Heart left ventricle (tissue), 16 donors: ENCODE data around the gene KIF5C. TPM values are rescaled to one million over a fixed set of nuclear protein-coding genes. Genes with fewer than 3 reads are reported as not detected.

Experiments used
- ATAC-seq, 4 donors: fragments of 200-7000 bp; cut with Tn5 transposase; one replicate each; pipeline ENCODE4 v1.9.1; 2020 to 2022; ENCODE audit warnings: moderate library complexity in 4 of 4, mild to moderate bottlenecking in 3 of 4, moderate number of reproducible peaks in 1 of 4
- DNase-seq, 5 donors: peaks; one replicate each; pipeline ENCODE4 v3.0.0-alpha.2; 2020
- H3K27ac ChIP-seq, 12 donors: fragments of 200-600 bp; sonication (generic) in 4 of 12; one replicate each; pipeline versions ENCODE4 v1.5.0 to v1.8.0; 2016 to 2022; ENCODE audit warnings: mild to moderate bottlenecking in 2 of 12
- H3K27me3 ChIP-seq, 9 donors: fragments of 200-600 bp; sonication (generic) in 2 of 9; one replicate each; pipeline versions ENCODE4 v1.5.1 to v1.8.0; 2016 to 2022; ENCODE audit warnings: mild to moderate bottlenecking in 3 of 9
- H3K36me3 ChIP-seq, 9 donors: fragments of 200-600 bp; sonication (generic) in 2 of 9; one replicate each; pipeline versions ENCODE4 v1.5.0 to v1.8.0; 2018 to 2022; ENCODE audit warnings: mild to moderate bottlenecking in 2 of 9
- H3K4me1 ChIP-seq, 12 donors: fragments of 200-600 bp; sonication (generic) in 4 of 12; one replicate each; pipeline versions ENCODE4 v1.5.0 to v1.8.0; 2016 to 2022; ENCODE audit warnings: mild to moderate bottlenecking in 3 of 12
- H3K4me3 ChIP-seq, 12 donors: fragments of 200-600 bp; sonication (generic) in 4 of 12; one replicate each; pipeline versions ENCODE4 v1.5.0 to v1.8.0; 2017 to 2022; ENCODE audit warnings: mild to moderate bottlenecking in 9 of 12, moderate library complexity in 4 of 12
- H3K9me3 ChIP-seq, 12 donors: fragments of 200-600 bp; sonication (generic) in 4 of 12; one replicate each; pipeline versions ENCODE4 v1.5.0 to v1.8.0; 2016 to 2022; ENCODE audit warnings: mild to moderate bottlenecking in 1 of 12
- POLR2A ChIP-seq, 2 donors: fragments of 450-650 bp; IDR thresholded peaks; one replicate each; pipeline ENCODE4 v1.6.1; 2017; ENCODE audit warnings: antibody characterized with exemption in 2 of 2, mild to moderate bottlenecking in 2 of 2, moderate library complexity in 2 of 2
- WGBS, 4 donors: extraction: QIAGEN DNeasy Blood & Tissue Kit in 2 of 4; methylation state at CpG; one replicate each; pipeline versions ENCODE4 v1.1.5 to v1.1.7; 2013 to 2018; 5-methylcytosine and 5-hydroxymethylcytosine counted together
- intact Hi-C, 10 donors: fragments of 100-400 bp; cut with DNase I; formaldehyde crosslinking; loops; one replicate each; pipeline versions ENCODE4 v1.11.1 to v1.14.2; 2022
- polyA plus RNA-seq, 2 donors: library from polyadenylated mRNA; stranded (reverse); fragments of 200-250 nt; gene quantifications; one replicate each; pipeline ENCODE4 v1.2.3, GENCODE V29; 2013
- total RNA-seq, 9 donors: library from RNA; depleted of rRNA in 2 of 9; stranded (reverse); fragments of >200 nt in 2 of 9; fragmentation: NEBNext Ultra II Directional in 3 of 9; extraction: Animal tissue kit (Norgen Biotek cat#: 25700) in 3 of 9; gene quantifications; one replicate each; pipeline versions ENCODE4 v1.1.0 to v1.2.4, GENCODE V29; 2016 to 2023
- TF ChIP-seq, protein P1 (sequence below), 12 donors: fragments of 200-600 bp; sonication (generic) in 4 of 12; IDR thresholded peaks; one replicate each; pipeline versions ENCODE4 v1.5.0 to v1.8.0; 2018 to 2022; ENCODE audit warnings: antibody characterized with exemption in 12 of 12, mild to moderate bottlenecking in 5 of 12
- donor health status: ischemic (EF 13 %, LVEDD 7.1; RV severe dilation, severe dysfunction).
- donor health status: healthy with polysubstance abuse.
- donor health status: DM: no; HTN: yes; CAD: no.
- donor health status: DM: no; HTN: no; CAD: no.
- donor health status: ischemic (EF 25% LVEDD 6.9; RV normal size, moderate dysfunction).
- donor health status: ischemic (EF 25% LVEDD 5.7; RV mildly dilated, moderate dysfunction).
- donor health status: healthy.
- donor health status: DM: yes; HTN: yes; CAD: no.
- donor health status: ischemic (EF 35%, LVEDD 5.7; RV mildly dilated, moderate dysfunction).
- donor health status: nonischemic (EF 11% LVEDD 7.7; RV severe dilation, severe dysfunction).
- donor health status: DM: yes; HTN: yes; CAD: no.
- donor health status: PGD.
- donor health status: ischemic (EF 29% LVEDD 5.4; RV normal size, mild dysfunction).
- donor health status: nonischemic (EF 23%, LVEDD 6.1; RV moderate dilation, normal function).

KIF5C gene
- total and polyA plus RNA-seq, 11 donors = 0.22 to 1.4 (median 0.48) TPM

DNA sequence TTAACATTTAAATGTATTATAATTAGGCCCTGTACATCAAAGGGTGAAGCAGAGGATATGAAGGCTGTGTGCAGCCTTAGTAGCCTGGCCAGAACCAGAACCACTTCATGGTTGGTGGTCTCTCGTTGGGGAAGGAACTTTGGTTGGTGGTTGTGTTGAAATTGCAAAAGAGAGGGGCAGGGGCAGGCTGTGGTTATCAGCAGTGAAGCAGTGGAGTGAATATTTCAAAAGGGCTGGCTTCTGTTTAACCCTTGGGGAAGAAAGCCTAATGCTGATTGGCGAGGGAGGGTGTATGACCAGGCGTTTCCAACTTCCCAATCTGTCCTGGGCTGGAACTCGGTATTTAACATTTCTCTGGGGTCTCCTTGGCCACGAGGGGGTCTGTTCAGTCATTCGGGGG, 112.3 kb downstream of the KIF5C start:
- WGBS, 4 donors = 81 to 83% (median 81%) methylated on average over 6 of the region's 6 CpGs
- intact Hi-C loops = loop anchor here in 7 of 10 donors (5.0 to 10.0 kb wide), 8 partner anchors 332 to 1050 kb away; partner anchors contain the start of gene EPC2 (in 1 of the 7)
- no peaks in the 10 kb centered on the region for H3K36me3 ChIP-seq
- H3K4me3 ChIP-seq = no peak overlapping the region
- ATAC-seq (no peak), DNase-seq (no peak)
- no peaks in the 10 kb centered on the region for H3K4me1 ChIP-seq
- TF ChIP-seq POLR2A (IDR thresholded peaks at IDR 0.05) = no peak
- no peaks in the 10 kb centered on the region for H3K9me3 ChIP-seq
- H3K27ac ChIP-seq = no peak overlapping the region
- no peaks in the 10 kb centered on the region for H3K27me3 ChIP-seq

DNA sequence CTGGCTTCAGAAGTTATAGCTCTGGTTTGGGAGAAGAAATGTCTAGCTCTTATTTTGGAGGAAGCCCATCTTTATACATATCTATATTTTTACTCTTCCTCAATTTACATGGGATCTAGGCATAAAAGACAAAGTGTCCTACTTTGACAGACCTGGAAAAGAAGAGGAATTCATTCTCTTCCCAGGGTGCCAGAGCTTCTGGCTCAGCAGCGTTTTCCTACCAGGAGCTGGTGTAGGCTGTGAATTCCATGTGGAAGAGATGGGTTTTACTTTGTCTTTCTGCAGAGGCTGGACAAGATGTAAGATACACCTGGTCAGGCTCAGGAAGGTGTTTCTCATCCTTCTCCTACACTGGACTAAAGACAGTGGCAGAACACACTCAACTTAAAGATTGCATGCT, 113.3 kb downstream of the KIF5C start:
- DNase-seq = no peak
- WGBS, 4 donors = 82 to 89% (median 87%) methylated on average over 1 of the region's 1 CpG
- intact Hi-C loops = loop anchor here in 7 of 10 donors (5.0 to 10.0 kb wide), 8 partner anchors 334 to 1051 kb away; partner anchors contain the start of gene EPC2 (in 1 of the 7)

DNA sequence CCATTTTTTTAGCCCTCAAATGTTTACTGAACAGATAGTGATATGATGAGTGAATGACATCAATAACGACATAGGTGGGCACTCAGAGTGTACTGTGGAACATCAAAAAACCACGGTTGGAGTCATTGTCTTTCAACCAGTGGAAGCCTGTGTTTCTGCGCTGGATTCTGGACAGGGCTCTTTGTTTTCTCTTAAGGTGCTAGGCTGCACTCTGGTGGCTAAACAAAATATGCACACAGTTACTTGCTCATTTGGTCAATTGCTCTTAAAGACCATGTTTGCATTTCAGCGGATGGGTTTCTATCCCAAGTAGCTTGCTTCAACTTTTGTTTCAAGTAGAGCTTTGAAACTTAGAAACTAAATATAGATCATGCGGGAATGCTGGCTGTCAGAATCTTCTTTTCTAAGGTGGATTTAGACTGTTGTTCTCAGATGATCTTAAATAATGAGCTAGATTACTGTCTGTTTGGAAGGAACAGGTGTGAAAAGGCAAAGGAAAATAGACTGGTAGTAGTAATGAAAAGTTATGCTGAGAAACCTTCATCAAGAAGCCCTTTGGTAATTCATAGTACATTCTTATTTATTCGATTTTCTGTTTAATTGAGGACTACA, 115.0 kb downstream of the KIF5C start:
- intact Hi-C loops = loop anchor here (2.0 to 10.0 kb wide), 15 partner anchors 335 to 1053 kb away; partner anchors contain the start of gene EPC2 (in 6 of the 10)
- H3K4me1 ChIP-seq = no peaks in the 10 kb centered on the region
- H3K27ac ChIP-seq = no peak overlapping the region
- H3K27me3 ChIP-seq = no peaks in the 10 kb centered on the region
- DNase-seq (peak in 3 of 5 donors; percentile 48 to 55 (median 51)), ATAC-seq (peak; percentile 61 to 92 (median 85))
- no peaks in the 10 kb centered on the region for H3K9me3 ChIP-seq
- H3K4me3 ChIP-seq = no peak overlapping the region
- WGBS, 4 donors = 32 to 37% (median 33%) methylated on average over 6 of the region's 6 CpGs
- no peaks in the 10 kb centered on the region for H3K36me3 ChIP-seq
- TF ChIP-seq POLR2A (IDR thresholded peaks at IDR 0.05) = no peak
- TF ChIP-seq, protein P1, sequence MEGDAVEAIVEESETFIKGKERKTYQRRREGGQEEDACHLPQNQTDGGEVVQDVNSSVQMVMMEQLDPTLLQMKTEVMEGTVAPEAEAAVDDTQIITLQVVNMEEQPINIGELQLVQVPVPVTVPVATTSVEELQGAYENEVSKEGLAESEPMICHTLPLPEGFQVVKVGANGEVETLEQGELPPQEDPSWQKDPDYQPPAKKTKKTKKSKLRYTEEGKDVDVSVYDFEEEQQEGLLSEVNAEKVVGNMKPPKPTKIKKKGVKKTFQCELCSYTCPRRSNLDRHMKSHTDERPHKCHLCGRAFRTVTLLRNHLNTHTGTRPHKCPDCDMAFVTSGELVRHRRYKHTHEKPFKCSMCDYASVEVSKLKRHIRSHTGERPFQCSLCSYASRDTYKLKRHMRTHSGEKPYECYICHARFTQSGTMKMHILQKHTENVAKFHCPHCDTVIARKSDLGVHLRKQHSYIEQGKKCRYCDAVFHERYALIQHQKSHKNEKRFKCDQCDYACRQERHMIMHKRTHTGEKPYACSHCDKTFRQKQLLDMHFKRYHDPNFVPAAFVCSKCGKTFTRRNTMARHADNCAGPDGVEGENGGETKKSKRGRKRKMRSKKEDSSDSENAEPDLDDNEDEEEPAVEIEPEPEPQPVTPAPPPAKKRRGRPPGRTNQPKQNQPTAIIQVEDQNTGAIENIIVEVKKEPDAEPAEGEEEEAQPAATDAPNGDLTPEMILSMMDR (IDR thresholded peaks at IDR 0.05) = peak; percentile 59 to 81 (median 75)

More for the DNA sequence above, 113.3 kb downstream of the KIF5C start:
- Histone ChIP-seq H3K4me1 (no peaks in the 10 kb centered on the region), H3K36me3 (no peaks in the 10 kb centered on the region), H3K4me3 (no peak overlapping the region), H3K9me3 (no peaks in the 10 kb centered on the region), H3K27me3 (no peaks in the 10 kb centered on the region), H3K27ac (no peak overlapping the region)
- no peak for ATAC-seq
- no peak for TF ChIP-seq POLR2A (IDR thresholded peaks at IDR 0.05)
- TF ChIP-seq, protein P1 (IDR thresholded peaks at IDR 0.05) = no peak

- intact Hi-C loops = loop anchor here (2.0 to 10.0 kb wide), 11 partner anchors 346 to 1054 kb away; partner anchors contain the start of gene EPC2 (in 5 of the 10)
- ATAC-seq = no peak
- no peak for DNase-seq
- no peak overlapping the region for H3K27ac ChIP-seq
- no peaks in the 10 kb centered on the region for H3K9me3 ChIP-seq
- H3K4me3 ChIP-seq = no peak overlapping the region
- H3K27me3 ChIP-seq = no peaks in the 10 kb centered on the region
- no peaks in the 10 kb centered on the region for H3K36me3 ChIP-seq
- no peak for TF ChIP-seq POLR2A (IDR thresholded peaks at IDR 0.05)
- TF ChIP-seq, protein P1 (IDR thresholded peaks at IDR 0.05) = no peak
- no peaks in the 10 kb centered on the region for H3K4me1 ChIP-seq
- 71 to 76% (median 74%) methylated on average over 6 of the region's 6 CpGs for WGBS, 4 donors
Observed at GRCh38 chr2:148990968-148991367, 115.9 kb downstream of the KIF5C start.
